Activated CD8-positive, alpha-beta T cell treated with anti-CD3 and anti-CD28 coated beads for 36 hours (primary cell): ENCODE measurements around the gene PLCH1. TPM values are rescaled to one million over a fixed set of nuclear protein-coding genes. Genes with fewer than 3 reads are reported as not detected.

Experiments used
- ATAC-seq: fragments of 200-7000 bp; cut with Tn5 transposase; one replicate; pipeline ENCODE4 v1.10.0; 2021; ENCODE audit warnings: mild to moderate bottlenecking, moderate library complexity
- CTCF ChIA-PET: fragments of 350-600 bp; sonication (Branson Sonifier 250); formaldehyde crosslinking; loops from one replicate; lab custom pipeline; 2021; ENCODE audit warnings: antibody characterized with exemption; lab: Charles Lee
- POLR2A ChIA-PET: fragments of 350-600 bp; sonication (Branson Sonifier 250); formaldehyde crosslinking; loops from one replicate; lab custom pipeline; 2021; ENCODE audit warnings: antibody characterized with exemption; lab: Charles Lee
- DNase-seq: peaks from one replicate; pipeline ENCODE4 v3.0.0-alpha.2; 2020
- H3K27ac Mint-ChIP-seq: one replicate; pipeline ENCODE4 v1.8.0; 2021; ENCODE audit warnings: mild to moderate bottlenecking, mixed read lengths
- H3K27me3 Mint-ChIP-seq: one replicate; pipeline ENCODE4 v1.8.0; 2021; ENCODE audit warnings: mixed read lengths
- H3K36me3 Mint-ChIP-seq: one replicate; pipeline ENCODE4 v1.8.0; 2021; ENCODE audit warnings: low read depth, mixed read lengths
- H3K4me1 Mint-ChIP-seq: one replicate; pipeline ENCODE4 v1.8.0; 2021; ENCODE audit warnings: low read depth, mixed read lengths
- H3K4me3 Mint-ChIP-seq: one replicate; pipeline ENCODE4 v1.8.0; 2021; ENCODE audit warnings: mild to moderate bottlenecking, moderate library complexity, mixed read lengths
- H3K9me3 Mint-ChIP-seq: one replicate; pipeline ENCODE4 v1.8.0; 2021; ENCODE audit warnings: mixed read lengths
- intact Hi-C: fragments of 100-400 bp; cut with micrococcal nuclease; formaldehyde crosslinking; loops from one replicate; pipeline ENCODE4 v1.10.0; 2022
- total RNA-seq, 2 experiments: library from RNA; stranded (reverse); gene quantifications; one replicate each; pipeline ENCODE4 v1.2.3, GENCODE V29; 2021
- TF ChIP-seq, protein P1 (sequence below): fragments of 200-600 bp; IDR thresholded peaks from one replicate; pipeline ENCODE4 v1.8.0; 2022; ENCODE audit warnings: antibody characterized with exemption, mild to moderate bottlenecking

The PLCH1 gene
- total RNA-seq, 2 experiments from 2014 or later, result 0.20 to 0.32 TPM

DNA sequence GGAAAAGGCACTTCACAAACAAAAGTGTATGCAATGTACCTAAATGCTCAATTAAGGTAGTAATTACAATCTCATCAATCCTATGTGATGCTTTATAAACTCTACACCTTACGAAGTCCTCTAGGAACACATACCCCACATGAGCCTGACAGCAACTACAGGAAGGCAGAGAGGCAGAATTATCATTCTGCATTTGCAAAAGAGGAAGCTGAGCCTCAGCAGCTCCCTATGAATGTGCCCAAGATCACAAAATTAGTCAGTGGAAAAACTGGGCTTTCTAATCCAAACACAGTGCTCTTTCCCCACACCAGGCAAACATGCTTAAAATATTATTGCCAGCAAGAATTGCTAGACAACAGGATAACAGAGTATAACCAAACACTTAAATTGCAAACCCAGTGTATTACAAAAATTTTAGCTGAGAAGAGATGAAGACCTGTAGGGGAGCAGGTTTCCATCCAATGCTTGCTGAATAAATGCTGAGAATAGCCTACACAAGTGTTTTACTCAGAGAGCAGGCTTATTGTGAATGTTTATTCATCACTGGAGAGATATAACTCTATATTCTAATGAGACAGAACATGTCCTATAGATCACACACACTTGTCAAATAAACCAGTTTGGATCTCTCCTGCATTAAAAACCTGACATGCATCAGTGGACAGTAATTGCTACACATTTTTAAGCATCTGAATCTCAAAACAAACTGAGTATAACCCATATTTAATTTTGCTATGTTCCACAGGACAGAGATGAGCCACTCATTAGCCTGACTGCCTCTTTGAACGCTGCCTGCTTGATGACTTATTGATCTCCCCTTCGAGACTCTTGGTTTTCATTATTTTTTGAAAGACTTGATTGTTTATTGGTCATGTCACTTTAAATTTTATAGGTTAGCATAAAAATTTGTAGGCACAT, 62.2 kb downstream of the PLCH1 start:
- no peak overlapping the region for H3K27ac Mint-ChIP-seq
- intact Hi-C loops, result no loop called here
- no peaks in the 10 kb centered on the region for H3K27me3 Mint-ChIP-seq
- POLR2A ChIA-PET, result no interaction called here
- ATAC-seq (no peak), DNase-seq (no peak)
- no peaks in the 10 kb centered on the region for H3K9me3 Mint-ChIP-seq
- no peak overlapping the region for H3K4me3 Mint-ChIP-seq
- CTCF ChIA-PET, result interaction anchor here (1.2 to 1.6 kb wide), 2 partner anchors 9 to 19 kb away, joined by 3 to 4 read pairs; no protein-coding TSS in a partner anchor
- H3K36me3 Mint-ChIP-seq, result no peaks in the 10 kb centered on the region
- no peaks in the 10 kb centered on the region for H3K4me1 Mint-ChIP-seq
- TF ChIP-seq, protein P1, sequence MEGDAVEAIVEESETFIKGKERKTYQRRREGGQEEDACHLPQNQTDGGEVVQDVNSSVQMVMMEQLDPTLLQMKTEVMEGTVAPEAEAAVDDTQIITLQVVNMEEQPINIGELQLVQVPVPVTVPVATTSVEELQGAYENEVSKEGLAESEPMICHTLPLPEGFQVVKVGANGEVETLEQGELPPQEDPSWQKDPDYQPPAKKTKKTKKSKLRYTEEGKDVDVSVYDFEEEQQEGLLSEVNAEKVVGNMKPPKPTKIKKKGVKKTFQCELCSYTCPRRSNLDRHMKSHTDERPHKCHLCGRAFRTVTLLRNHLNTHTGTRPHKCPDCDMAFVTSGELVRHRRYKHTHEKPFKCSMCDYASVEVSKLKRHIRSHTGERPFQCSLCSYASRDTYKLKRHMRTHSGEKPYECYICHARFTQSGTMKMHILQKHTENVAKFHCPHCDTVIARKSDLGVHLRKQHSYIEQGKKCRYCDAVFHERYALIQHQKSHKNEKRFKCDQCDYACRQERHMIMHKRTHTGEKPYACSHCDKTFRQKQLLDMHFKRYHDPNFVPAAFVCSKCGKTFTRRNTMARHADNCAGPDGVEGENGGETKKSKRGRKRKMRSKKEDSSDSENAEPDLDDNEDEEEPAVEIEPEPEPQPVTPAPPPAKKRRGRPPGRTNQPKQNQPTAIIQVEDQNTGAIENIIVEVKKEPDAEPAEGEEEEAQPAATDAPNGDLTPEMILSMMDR, result no peak

- DNase-seq (no peak), ATAC-seq (no peak)
- Mint-ChIP-seq H3K27me3 (peaks cover 2% of the 10 kb centered on the region), H3K36me3 (no peaks in the 10 kb centered on the region), H3K27ac (no peak overlapping the region), H3K4me3 (no peak overlapping the region), H3K9me3 (no peaks in the 10 kb centered on the region), H3K4me1 (no peaks in the 10 kb centered on the region)
- POLR2A ChIA-PET, result no interaction called here
- TF ChIP-seq, protein P1, result no peak
- intact Hi-C loops, result no loop called here
- CTCF ChIA-PET, result no interaction called here
Measured at GRCh38 chr3:155676252-155676981, 68.5 kb downstream of the PLCH1 start.

DNA sequence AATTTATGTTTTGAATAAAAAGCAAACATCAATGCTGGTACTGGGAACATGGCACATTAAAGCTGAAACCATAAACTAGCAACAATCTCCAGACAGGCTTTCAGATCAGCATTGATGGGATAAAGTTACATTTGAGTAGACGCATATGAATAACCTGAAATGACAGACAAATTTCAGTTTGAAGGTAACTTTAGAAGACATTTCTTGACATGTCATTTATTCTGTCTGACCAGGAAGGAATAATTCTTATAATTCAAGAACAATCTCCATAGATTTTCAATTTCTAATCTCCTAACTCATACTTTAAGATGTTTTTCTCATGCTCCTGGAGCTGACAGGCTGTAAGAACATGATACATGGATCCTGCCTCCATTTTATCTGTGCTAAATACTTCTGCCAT, 69.8 kb downstream of the PLCH1 start:
- Mint-ChIP-seq H3K27me3 (peaks cover 2% of the 10 kb centered on the region), H3K4me1 (no peaks in the 10 kb centered on the region), H3K36me3 (no peaks in the 10 kb centered on the region), H3K9me3 (no peaks in the 10 kb centered on the region), H3K4me3 (no peak overlapping the region), H3K27ac (no peak overlapping the region)
- TF ChIP-seq, protein P1, result no peak
- ATAC-seq, result no peak
- ChIA-PET CTCF (interaction anchor here (1.5 kb wide), 1 partner anchor 27 kb away, joined by 5 read pairs; no protein-coding TSS in a partner anchor), POLR2A (no interaction called here)
- intact Hi-C loops, result no loop called here
- DNase-seq, result no peak

GRCh38 chr3:155673421-155673820, 71.5 kb downstream of the PLCH1 start:
- Mint-ChIP-seq H3K9me3 (no peaks in the 10 kb centered on the region), H3K4me1 (no peaks in the 10 kb centered on the region), H3K36me3 (no peaks in the 10 kb centered on the region), H3K27me3 (peaks cover 2% of the 10 kb centered on the region), H3K27ac (no peak overlapping the region), H3K4me3 (no peak overlapping the region)
- POLR2A ChIA-PET, result no interaction called here
- TF ChIP-seq, protein P1, result no peak
- ATAC-seq, result no peak
- intact Hi-C loops, result no loop called here
- no peak for DNase-seq
- CTCF ChIA-PET, result interaction anchor here (1.2 to 1.5 kb wide), 2 partner anchors 8 to 28 kb away, joined by 3 to 5 read pairs; no protein-coding TSS in a partner anchor
